Gastrocnemius medialis (tissue), 4 donors: ENCODE data around the gene ZPBP. TPM values are rescaled to one million over a fixed set of nuclear protein-coding genes. Genes with fewer than 3 reads are reported as not detected.

Experiments used
- ATAC-seq, 2 donors: fragments of 150-250 bp; one replicate each; pipeline ENCODE4 v1.9.1; 2016
- DNase-seq, 2 donors: peaks; one replicate each; pipeline ENCODE4 v3.0.0-alpha.2; 2019
- H3K27ac ChIP-seq, 4 donors: fragments of 200-600 bp; sonication (generic); 1 replicate in 1 of 4; 2 replicates in 3 of 4; pipeline ENCODE4 v1.5.1; 2016 to 2018; ENCODE audit warnings: mild to moderate bottlenecking in 2 of 4, moderate library complexity in 1 of 4
- H3K27me3 ChIP-seq, 3 donors: fragments of 200-600 bp; sonication (generic) in 2 of 3; 1 replicate in 1 of 3; 2 replicates in 2 of 3; pipeline versions ENCODE4 v1.5.1 to v1.6.0; 2016 to 2019; ENCODE audit warnings: mild to moderate bottlenecking in 1 of 3, moderate library complexity in 1 of 3
- H3K36me3 ChIP-seq, 2 donors: fragments of 200-600 bp; sonication (generic) in 1 of 2; one replicate each; pipeline ENCODE4 v1.5.1; 2017 to 2018
- H3K4me1 ChIP-seq, 2 donors: fragments of 200-600 bp; sonication (generic) in 1 of 2; one replicate each; pipeline ENCODE4 v1.5.1; 2016 to 2017; ENCODE audit warnings: mild to moderate bottlenecking in 2 of 2
- H3K4me3 ChIP-seq, 4 donors: fragments of 200-600 bp; sonication (generic) in 3 of 4; 1 replicate in 1 of 4; 2 replicates in 3 of 4; pipeline ENCODE4 v1.5.1; 2016 to 2019; ENCODE audit warnings: mild to moderate bottlenecking in 2 of 4
- H3K9me3 ChIP-seq, 3 donors: fragments of 200-600 bp; sonication (generic) in 2 of 3; 1 replicate in 1 of 3; 2 replicates in 2 of 3; pipeline ENCODE4 v1.5.1; 2016 to 2019
- POLR2A ChIP-seq, 2 donors: fragments of 450-650 bp; IDR thresholded peaks; one replicate each; pipeline ENCODE4 v1.6.1; 2017; ENCODE audit warnings: antibody characterized with exemption in 2 of 2, mild to moderate bottlenecking in 2 of 2, moderate library complexity in 2 of 2
- in situ Hi-C, 4 donors: fragments of 200-750 bp; cut with MboI; loops; one replicate each; pipeline versions ENCODE4 v1.15.0 to v1.8.0; 2017; ENCODE audit warnings: low sequenced_read_pairs in 4 of 4
- intact Hi-C: fragments of 100-400 bp; cut with DNase I; formaldehyde crosslinking; loops from one replicate; pipeline ENCODE4 v1.15.1; 2023; ENCODE audit warnings: low total_unique reads
- total RNA-seq, 4 donors: library from RNA; depleted of rRNA; stranded (reverse); fragments of >200 nt; gene quantifications; one replicate each; pipeline versions ENCODE4 v1.1.0 to v1.2.3, GENCODE V29; 2016
- TF ChIP-seq, protein P1 (sequence below), 5 experiments: fragments of 450-650 bp in 3 of 5; fragments of 200-600 bp in 2 of 5; sonication (generic) in 2 of 5; IDR thresholded peaks in 4 of 5; conservative IDR thresholded peaks in 1 of 5; 1 replicate in 4 of 5; 2 replicates in 1 of 5; pipeline ENCODE4 v1.5.1; 2016 to 2019; ENCODE audit warnings: antibody characterized with exemption in 5 of 5, mild to moderate bottlenecking in 3 of 5, moderate library complexity in 3 of 5

ZPBP gene, protein sequence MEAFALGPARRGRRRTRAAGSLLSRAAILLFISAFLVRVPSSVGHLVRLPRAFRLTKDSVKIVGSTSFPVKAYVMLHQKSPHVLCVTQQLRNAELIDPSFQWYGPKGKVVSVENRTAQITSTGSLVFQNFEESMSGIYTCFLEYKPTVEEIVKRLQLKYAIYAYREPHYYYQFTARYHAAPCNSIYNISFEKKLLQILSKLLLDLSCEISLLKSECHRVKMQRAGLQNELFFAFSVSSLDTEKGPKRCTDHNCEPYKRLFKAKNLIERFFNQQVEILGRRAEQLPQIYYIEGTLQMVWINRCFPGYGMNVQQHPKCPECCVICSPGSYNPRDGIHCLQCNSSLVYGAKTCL
- not detected for total RNA-seq

DNA sequence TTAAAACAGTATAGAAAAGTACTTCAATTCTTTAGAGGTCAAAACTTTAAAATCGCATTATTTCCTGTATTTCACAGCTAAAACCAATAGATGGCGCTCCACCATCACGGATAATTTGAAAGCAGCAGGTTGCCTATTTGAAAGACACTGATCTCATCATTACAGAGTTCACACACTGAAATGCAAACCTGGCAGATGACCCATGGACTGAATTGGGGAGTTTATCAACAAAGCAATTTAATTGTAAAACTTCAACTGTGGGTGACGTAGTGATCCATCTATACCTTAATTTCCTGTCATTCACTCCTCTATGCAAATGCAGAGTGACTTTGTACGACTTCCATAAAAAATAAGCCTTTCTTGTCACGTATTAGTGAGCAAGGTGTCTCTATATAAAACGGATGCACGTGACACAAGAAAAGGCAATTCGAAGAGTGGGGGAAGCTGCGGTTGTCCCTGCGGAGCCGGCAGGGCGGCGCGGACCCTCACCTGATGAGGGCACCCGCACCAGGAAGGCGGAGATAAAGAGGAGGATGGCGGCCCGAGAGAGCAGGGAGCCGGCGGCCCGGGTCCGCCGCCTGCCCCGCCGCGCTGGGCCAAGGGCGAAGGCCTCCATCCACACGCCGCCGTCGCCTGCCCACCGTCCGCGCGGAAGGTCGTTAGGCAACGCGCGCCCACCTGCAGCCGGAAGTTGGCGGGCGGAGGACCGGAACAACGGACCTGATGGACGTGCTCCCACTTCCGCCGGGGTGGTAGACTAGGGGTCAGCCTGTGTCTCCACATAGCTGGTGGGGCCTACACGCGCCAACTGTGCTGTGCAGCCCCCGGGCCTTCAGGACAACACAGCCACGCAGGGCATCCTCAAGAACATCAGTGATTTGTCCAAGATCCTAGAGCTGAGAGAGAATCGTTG, at the start of gene ZPBP:
TSS of gene ZPBP (minus strand) at position 668 of the 913 bp plus-strand sequence. CDS start at position 616, 52 bp downstream.
- Histone ChIP-seq H3K27ac (no peak within 1 kb of the TSS), H3K36me3 (no peaks in the 10 kb centered on the region), H3K27me3 (peaks cover 0 to 5% (median 0%) of the 10 kb centered on the region in 3 donors), H3K9me3 (no peaks in the 10 kb centered on the region), H3K4me1 (no peaks in the 10 kb centered on the region), H3K4me3 (peak within 1 kb of the TSS; percentile 31 to 59 (median 38))
- ATAC-seq (peak in 1 of 2 donors; percentile 36), DNase-seq (no peak)
- in situ Hi-C loops: no loop called here
- intact Hi-C loops: no loop called here
- TF ChIP-seq, protein P1, sequence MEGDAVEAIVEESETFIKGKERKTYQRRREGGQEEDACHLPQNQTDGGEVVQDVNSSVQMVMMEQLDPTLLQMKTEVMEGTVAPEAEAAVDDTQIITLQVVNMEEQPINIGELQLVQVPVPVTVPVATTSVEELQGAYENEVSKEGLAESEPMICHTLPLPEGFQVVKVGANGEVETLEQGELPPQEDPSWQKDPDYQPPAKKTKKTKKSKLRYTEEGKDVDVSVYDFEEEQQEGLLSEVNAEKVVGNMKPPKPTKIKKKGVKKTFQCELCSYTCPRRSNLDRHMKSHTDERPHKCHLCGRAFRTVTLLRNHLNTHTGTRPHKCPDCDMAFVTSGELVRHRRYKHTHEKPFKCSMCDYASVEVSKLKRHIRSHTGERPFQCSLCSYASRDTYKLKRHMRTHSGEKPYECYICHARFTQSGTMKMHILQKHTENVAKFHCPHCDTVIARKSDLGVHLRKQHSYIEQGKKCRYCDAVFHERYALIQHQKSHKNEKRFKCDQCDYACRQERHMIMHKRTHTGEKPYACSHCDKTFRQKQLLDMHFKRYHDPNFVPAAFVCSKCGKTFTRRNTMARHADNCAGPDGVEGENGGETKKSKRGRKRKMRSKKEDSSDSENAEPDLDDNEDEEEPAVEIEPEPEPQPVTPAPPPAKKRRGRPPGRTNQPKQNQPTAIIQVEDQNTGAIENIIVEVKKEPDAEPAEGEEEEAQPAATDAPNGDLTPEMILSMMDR (IDR thresholded peaks at IDR 0.05 in 4 of 5, conservative IDR thresholded peaks at IDR 0.05 in 1 of 5): peak in 4 of 5 experiments; percentile 41 to 61 (median 50)
- no peak for TF ChIP-seq POLR2A (IDR thresholded peaks at IDR 0.05)

DNA sequence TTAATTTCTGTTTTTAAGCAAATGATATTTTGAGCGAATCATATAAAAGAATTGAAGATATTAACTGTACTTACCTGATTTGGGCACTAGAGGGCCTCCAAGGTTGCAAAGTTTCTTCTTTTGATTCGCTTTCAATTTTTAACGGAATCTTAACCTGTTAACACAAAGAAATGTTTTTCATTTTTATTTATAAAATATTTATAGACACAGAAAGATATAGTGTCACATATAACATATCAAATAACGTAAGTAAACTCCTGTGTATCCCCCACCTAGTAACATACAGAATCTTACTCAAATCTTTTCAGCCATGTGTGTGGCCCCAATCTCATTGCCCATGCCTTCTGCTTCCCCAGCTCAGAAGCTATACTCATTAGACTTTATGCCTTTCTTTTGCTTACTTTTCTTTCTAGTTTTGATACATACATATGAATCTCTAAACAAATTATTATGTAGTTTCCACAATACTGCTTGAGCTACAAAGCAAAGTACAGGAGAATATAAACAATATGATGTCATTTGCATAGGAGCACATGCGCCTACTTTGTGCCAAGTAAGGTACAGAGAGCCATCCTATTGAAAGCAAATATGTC, 49.5 kb upstream of the ZPBP start:
- TF ChIP-seq POLR2A (IDR thresholded peaks at IDR 0.05): no peak
- TF ChIP-seq, protein P1 (IDR thresholded peaks at IDR 0.05 in 4 of 5, conservative IDR thresholded peaks at IDR 0.05 in 1 of 5): peak in 3 of 5 experiments; percentile 46 to 66 (median 66)
- DNase-seq (no peak), ATAC-seq (no peak)
- Histone ChIP-seq H3K4me1 (no peaks in the 10 kb centered on the region), H3K4me3 (no peak overlapping the region), H3K36me3 (no peaks in the 10 kb centered on the region), H3K27ac (no peak overlapping the region), H3K27me3 (peaks cover 0 to 7% (median 0%) of the 10 kb centered on the region in 3 donors), H3K9me3 (no peaks in the 10 kb centered on the region)
- intact Hi-C loops (no loop called here), in situ Hi-C loops (loop anchor here in 2 of 4 donors (25.0 kb wide), 1 partner anchor 1020 kb away; no protein-coding TSS in a partner anchor)

DNA sequence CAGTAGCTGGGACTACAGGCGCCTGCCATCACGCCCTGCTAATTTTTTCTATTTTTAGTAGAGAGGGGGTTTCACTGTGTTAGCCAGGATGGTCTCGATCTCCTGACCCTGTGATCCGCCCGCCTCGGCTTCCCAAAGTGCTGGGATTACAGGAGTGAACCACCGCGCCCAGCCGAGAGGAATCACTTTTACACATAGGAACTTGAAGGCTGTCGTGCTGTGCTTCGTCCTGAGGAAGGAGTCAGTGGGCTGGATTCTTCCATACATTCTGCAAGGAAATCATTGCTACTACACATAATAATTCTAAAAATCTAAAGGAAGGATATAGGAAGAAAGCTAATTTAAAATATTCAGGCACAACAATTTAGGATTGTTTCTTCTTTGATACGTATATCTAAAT, 48.8 kb upstream of the ZPBP start:
- Histone ChIP-seq H3K27ac (no peak overlapping the region), H3K27me3 (peaks cover 0 to 7% (median 0%) of the 10 kb centered on the region in 3 donors), H3K4me3 (no peak overlapping the region), H3K4me1 (no peaks in the 10 kb centered on the region), H3K9me3 (no peaks in the 10 kb centered on the region), H3K36me3 (no peaks in the 10 kb centered on the region)
- TF ChIP-seq, protein P1 (IDR thresholded peaks at IDR 0.05 in 4 of 5, conservative IDR thresholded peaks at IDR 0.05 in 1 of 5): no peak
- TF ChIP-seq POLR2A (IDR thresholded peaks at IDR 0.05): no peak
- in situ Hi-C loops: loop anchor here in 2 of 4 donors (25.0 kb wide), 1 partner anchor 1020 kb away; no protein-coding TSS in a partner anchor
- ATAC-seq (no peak), DNase-seq (no peak)
- intact Hi-C loops: no loop called here

DNA sequence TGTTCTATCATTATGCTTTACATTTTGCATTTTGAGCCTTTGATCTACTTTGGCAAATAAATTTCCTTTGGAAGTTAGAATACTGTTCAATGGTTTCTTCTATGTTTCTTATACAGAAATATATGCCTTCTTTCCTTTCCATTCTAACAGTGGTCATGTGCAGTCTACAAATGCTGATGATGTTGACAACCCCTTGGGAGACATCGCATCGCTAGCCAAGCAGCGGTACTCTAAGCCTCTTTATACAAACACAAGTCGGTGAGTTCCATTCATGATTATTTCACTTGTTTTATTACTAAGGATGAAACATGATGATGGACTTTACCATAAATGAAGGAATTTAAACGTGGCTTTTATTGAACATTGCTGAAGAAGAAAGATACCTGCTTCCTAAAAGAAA, 48.1 kb upstream of the ZPBP start:
- in situ Hi-C loops: loop anchor here in 2 of 4 donors (25.0 kb wide), 1 partner anchor 1021 kb away; no protein-coding TSS in a partner anchor
- peaks cover 0 to 7% (median 0%) of the 10 kb centered on the region in 3 donors for H3K27me3 ChIP-seq
- no peaks in the 10 kb centered on the region for H3K36me3 ChIP-seq
- H3K4me1 ChIP-seq: no peaks in the 10 kb centered on the region
- H3K9me3 ChIP-seq: no peaks in the 10 kb centered on the region
- intact Hi-C loops: no loop called here
- TF ChIP-seq, protein P1 (IDR thresholded peaks at IDR 0.05 in 4 of 5, conservative IDR thresholded peaks at IDR 0.05 in 1 of 5): no peak
- TF ChIP-seq POLR2A (IDR thresholded peaks at IDR 0.05): no peak
- ATAC-seq: no peak
- no peak for DNase-seq
- no peak overlapping the region for H3K27ac ChIP-seq
- H3K4me3 ChIP-seq: no peak overlapping the region
